ENCODE results near the gene LRRIQ3. TPM values are rescaled to one million over a fixed set of nuclear protein-coding genes. Genes with fewer than 3 reads are reported as not detected.
"Not testable (repeated sequence)": the region's sequence is repeated elsewhere in the genome, so short reads cannot be mapped to it uniquely, and the experiment has no call there.

The LRRIQ3 gene
- 1 to 10 TPM in 3 of 4 donors, under 1 TPM in 1; 0.40 to 5.7 (median 4.4) TPM for polyA plus RNA-seq (ENCODE audit: insufficient read length in 4 of 4)

DNA sequence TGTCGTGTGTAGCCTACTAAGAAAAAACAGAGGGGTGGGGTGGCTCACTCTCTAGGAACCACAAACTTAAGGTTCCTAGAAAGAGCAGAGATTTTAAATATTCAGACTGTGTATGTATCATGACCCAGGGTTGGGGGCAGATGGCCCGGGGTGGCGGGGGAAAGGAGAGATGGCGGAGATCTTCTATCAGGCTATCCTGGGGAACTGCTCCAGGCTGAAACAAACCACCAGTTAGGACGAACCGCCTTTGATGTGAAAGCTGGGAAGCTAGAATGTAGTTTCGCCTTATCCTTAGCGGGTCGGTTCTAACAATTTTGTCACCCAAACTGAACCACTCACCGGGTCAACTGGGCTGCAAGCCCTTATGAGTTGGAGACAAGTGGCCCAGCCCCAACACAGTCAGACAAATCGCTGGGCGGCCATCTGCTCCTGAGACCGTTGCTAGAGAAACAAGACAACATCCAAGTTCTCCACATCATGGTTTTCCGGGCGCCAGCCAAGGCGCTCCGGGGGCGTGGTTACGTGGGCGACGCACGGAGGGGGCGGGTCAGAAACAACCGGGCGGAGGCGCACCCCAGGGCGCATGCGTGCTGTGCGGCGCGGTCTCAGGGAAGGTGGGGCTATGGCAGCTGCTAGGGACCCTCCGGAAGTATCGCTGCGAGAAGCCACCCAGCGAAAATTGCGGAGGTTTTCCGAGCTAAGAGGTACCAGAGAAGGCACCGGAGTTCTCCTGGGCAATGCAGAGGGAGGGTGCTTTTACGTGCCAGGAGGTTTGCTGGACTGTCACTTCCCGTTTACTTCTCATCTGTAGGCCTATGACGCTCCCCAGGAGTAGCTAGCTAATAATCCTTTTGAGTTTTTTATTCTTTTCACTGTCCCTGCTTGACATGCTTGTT, at the start of gene LRRIQ3, which contains the start of gene FPGT:
TSS of gene LRRIQ3 (minus strand) at position 520 of the 896 bp plus-strand sequence. CDS start 14,492 bp downstream, outside the sequence.
TSS of gene FPGT (plus strand) at position 586 of the 896 bp plus-strand sequence. CDS start at position 623, 37 bp downstream.
- peak; percentile 89 to 92 (median 90) for DNase-seq (ENCODE audit: low read depth in 4 of 4, low spot score in 3 of 4)

DNA sequence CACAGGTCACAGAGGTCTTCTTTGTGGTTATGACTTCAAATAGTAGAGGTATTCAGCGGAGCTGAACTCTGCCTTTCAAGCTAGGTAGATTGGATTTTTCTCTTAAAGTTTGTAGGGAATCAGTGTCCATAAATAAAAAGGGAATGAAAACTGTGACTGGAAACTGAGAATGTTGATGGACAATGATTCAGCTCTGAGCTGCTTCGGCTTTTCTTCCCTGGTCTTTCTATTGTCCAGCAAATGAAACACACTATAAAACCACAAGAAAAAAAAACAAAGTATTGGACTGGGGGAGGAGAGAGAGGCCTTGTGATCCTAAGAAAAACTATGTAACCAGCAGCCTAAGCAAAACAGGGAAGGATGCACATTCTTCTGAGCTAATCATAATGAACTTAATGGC, 48.3 kb upstream of the LRRIQ3 start:
- DNase-seq (ENCODE audit: low read depth in 4 of 4, low spot score in 3 of 4): no peak

DNA sequence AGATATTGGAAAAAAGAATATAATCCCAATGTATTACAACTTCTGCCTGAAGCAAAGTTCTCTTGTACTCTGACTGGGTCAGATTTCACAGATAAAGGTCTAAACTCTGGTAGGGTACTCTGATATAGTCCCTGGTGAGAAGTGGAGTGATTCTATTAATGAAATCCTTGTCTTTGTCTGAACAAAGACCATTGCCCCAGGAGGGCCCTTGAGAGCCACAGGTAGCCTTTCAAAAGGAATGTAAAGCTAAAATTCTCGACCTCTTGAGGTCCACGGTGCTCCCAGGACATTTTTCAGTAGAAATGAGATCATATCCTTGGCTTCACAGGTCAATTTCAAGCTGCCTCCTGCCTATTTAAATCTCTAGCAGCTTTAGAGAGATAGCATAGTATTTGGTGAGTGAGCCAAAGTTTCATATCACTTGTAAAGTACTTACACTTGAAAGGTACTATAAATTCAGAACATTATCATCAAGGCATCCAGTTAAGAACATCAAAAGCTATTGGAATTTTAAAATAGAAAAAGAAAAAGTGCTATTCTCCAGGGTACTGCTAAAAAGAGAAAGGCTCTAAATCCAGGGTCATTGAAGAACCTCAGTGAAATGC, 47.3 kb upstream of the LRRIQ3 start:
- DNase-seq (ENCODE audit: low read depth in 4 of 4, low spot score in 3 of 4): no peak

- no peak for DNase-seq (ENCODE audit: low read depth in 4 of 4, low spot score in 3 of 4)
Observed at GRCh38 chr1:74237787-74238186, 39.8 kb upstream of the LRRIQ3 start.

- DNase-seq (ENCODE audit: low read depth in 4 of 4, low spot score in 3 of 4): no peak
Observed at GRCh38 chr1:74237035-74237434, 39.1 kb upstream of the LRRIQ3 start.

GRCh38 chr1:74236440-74236839, 38.5 kb upstream of the LRRIQ3 start:
- no peak for DNase-seq (ENCODE audit: low read depth in 4 of 4, low spot score in 3 of 4)

GRCh38 chr1:74235153-74235552, 37.2 kb upstream of the LRRIQ3 start, which contains the start of gene TNNI3K:
TSS of gene TNNI3K (plus strand) at chr1:74235387. CDS start at chr1:74235452, 65 bp downstream.
- no peak for DNase-seq (ENCODE audit: low read depth in 4 of 4, low spot score in 3 of 4)

DNA sequence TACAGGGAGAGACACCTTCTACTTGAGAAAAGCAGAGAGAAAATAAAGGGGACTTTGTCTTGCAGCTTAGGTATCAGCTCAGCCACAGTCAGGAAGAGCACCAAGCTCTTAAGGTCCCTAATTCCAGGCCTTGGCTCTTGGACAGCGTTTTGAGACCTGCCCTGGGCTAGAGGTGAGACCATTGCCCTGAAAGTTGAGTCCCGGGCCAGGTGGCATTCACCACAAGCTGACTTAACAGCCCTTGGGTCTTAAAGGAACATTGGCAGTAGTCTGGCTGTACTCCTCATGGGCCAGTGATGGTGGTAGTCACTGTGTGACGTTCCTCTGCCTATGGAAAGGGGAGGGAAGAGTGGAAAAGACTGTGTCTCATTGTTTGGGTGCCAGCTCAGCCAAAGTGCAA, 25.5 kb upstream of the LRRIQ3 start:
- no peak for DNase-seq (ENCODE audit: low read depth in 4 of 4, low spot score in 3 of 4)

DNA sequence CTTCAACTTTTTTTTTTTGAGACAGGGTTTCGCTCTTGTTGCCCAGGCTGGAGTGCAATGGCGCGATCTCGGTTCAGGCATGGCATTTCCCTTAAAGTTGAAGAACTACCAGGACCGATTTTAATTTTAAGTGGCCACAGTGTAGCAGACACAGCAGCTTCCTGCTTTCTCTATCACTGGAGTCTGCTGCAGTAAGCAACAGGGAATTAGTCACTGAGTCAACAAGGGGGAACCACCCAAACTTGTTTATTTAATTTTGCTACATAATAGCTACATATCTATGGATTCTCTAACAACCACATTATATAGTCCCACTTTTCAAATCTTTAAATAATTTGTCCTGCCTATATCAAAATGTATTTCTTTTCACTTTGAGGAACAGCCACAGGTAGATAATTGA, 24.7 kb upstream of the LRRIQ3 start:
- DNase-seq (ENCODE audit: low read depth in 4 of 4, low spot score in 3 of 4): no peak

DNA sequence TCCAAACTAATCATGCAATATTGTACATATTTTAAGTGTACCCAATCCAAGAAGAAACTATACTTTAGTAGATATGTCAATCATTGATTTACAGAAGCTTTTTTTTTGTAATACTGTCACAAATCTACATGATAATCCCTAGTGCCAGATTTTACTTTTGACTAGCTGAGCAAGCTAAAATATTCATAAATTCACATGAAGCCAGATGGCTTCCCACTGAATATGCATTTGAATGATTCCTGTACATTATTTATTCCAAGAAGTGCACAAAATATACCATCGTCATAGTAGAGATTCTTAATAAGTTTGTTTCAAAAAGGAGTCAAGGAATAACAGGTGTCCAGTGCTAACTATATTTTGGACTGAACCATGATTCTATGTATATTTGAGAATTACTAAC, 17.3 kb upstream of the LRRIQ3 start:
- no peak for DNase-seq (ENCODE audit: low read depth in 4 of 4, low spot score in 3 of 4)

DNA sequence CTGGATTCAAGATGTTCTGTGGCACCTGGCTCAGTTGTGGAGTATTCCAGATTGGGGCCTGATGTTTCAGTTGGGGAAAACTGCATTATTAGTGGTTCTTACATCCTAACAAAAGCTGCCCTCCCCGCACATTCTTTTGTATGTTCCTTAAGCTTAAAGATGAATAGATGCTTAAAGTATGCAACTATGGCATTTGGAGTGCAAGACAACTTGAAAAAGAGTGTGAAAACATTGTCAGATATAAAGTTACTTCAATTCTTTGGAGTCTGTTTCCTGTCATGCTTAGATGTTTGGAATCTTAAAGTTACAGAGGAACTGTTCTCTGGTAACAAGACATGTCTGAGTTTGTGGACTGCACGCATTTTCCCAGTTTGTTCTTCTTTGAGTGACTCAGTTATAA, 7.3 kb upstream of the LRRIQ3 start:
- no peak for DNase-seq (ENCODE audit: low read depth in 4 of 4, low spot score in 3 of 4)

GRCh38 chr1:74199504-74199903, 1.5 kb upstream of the LRRIQ3 start:
- DNase-seq (ENCODE audit: low read depth in 4 of 4, low spot score in 3 of 4): no peak

DNA sequence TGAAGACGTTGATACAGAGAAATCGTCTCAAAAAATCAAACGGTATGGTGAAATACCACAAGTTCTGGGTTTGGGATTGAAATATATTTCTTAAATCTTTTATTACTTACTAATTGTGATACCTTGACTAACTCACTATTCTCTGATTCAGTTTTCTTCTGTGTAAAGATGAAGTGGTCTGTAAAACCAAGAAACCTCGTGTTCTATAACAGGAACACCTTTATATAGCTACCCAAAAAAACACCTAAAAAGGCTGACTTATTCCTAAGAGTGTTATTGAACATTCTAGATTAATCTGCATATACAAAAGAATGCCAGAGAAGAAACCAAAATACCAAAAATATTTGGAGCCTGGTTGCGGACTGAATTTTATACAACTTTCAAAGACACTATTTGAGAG, 721 bp downstream of the LRRIQ3 start:
- no peak for DNase-seq (ENCODE audit: low read depth in 4 of 4, low spot score in 3 of 4)

GRCh38 chr1:74195339-74195738, 2.6 kb downstream of the LRRIQ3 start:
- DNase-seq (ENCODE audit: low read depth in 4 of 4, low spot score in 3 of 4): no peak

DNA sequence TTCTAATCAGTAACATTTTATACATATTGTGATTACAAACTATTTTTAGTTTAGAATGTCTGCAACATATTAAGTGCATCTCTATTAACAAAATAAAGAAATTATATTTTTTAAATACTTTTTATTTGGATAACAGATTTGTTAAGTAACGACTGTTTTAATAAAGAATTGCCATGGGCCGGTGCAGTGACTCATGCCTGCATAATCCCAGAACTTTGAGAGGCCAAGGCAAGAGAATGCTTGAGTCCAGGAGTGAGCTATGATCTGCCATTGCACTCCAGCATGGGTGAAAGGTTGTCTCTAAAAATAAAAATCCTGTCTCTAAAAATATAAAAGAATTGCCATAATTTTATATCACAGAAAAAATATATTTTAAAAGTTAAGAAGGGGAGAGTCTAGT, 4.1 kb downstream of the LRRIQ3 start:
- DNase-seq (ENCODE audit: low read depth in 4 of 4, low spot score in 3 of 4): no peak

- DNase-seq (ENCODE audit: low read depth in 4 of 4, low spot score in 3 of 4): no peak
Observed at GRCh38 chr1:74180490-74180889, 17.5 kb downstream of the LRRIQ3 start.

DNA sequence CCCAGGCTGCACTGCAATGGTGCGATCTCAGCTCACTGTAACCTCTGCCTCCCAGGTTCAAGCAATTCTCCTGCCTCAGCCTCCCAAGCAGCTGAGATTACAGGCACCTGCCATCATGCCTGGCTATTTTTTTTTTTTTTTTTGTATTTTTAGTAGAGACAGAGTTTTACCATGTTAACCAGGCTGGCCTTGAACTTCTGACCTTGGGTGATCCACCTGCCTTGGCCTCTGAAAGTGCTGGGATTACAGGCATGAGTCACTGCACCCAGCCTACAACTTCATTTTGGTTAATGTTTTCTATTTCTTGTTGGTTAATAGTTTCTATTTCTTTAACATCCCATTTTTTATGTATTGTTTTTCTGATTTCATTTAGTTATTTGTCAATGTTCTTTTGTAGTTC, 23.6 kb downstream of the LRRIQ3 start:
- DNase-seq (ENCODE audit: low read depth in 4 of 4, low spot score in 3 of 4): not testable (repeated sequence)

DNA sequence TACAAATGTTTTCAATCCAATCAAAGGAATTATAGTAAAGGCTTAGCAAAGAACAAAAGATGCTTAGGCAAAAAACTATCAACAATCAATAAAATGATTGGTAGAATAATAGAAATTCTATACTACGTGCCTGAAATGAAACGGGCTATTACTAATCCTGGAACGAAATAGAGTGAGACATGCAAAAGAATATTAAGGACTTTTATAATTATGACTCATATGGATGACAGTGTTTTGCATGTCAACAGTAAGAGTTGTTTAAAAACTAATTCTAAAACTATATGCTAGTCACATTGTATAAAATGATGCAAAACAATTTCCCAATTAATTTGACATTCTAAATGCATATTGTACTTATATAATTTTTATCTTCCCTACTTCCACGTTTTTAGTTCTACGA, 35.6 kb downstream of the LRRIQ3 start:
- DNase-seq (ENCODE audit: low read depth in 4 of 4, low spot score in 3 of 4): no peak

DNA sequence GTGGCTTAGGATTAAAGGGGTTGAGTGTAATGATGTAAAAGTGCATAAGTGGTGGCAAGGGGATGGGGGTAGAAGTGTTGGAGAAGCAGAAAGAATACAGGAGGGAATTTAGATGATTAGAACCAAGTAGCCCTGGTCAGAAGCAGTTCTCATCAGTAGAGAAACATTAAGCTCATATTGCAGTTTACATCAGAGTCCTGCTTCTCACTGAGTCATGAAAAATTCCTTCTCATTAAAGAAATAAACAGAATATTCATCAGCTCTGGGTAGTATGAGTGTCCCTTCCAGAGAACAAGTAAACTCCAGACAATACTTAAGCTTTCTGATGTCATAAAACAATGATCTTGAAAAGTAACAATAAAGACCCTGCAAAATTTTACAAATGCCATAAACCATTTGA, 36.5 kb downstream of the LRRIQ3 start:
- DNase-seq (ENCODE audit: low read depth in 4 of 4, low spot score in 3 of 4): no peak

DNA sequence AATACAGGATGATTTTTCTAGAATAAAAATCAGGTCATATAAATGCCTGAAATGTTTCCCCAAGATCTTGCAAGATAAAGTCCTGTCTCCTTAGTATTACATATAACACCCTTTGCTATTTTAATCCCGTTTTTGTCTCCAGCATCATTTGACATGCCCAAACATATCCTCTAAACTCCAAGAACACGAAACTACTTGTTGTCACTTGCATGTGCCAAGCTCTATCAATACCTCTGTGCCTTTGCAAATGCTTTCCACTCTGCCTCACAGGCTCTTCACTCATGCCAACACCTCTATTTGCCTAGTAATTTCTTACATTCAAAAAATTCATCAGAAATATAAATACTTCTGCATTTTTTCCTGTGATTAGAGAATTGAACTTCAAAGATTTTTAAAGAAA, 37.9 kb downstream of the LRRIQ3 start:
- DNase-seq (ENCODE audit: low read depth in 4 of 4, low spot score in 3 of 4): no peak

DNA sequence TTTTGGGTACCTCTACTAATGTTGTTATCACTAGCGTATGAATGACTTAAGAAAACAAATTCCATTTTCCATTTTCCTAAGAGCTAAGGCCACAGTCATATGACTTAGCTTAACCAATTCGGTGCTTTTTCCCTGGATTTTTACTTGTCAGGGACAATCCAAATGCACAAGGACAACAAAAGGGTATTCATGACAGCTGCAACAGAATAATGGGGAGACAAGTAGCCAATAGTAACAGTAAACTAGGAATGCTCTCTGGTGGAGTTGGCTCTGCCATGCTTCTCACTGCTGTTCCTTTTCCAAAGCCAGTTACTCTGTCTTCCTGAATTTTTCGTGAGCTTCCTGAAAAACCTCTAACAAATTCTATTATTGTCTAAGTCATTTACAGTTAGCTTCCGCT, 52.9 kb downstream of the LRRIQ3 start:
- no peak for DNase-seq (ENCODE audit: low read depth in 4 of 4, low spot score in 3 of 4)

- not testable (repeated sequence) for DNase-seq (ENCODE audit: low read depth in 4 of 4, low spot score in 3 of 4)
Observed at GRCh38 chr1:74117370-74117769, 80.6 kb downstream of the LRRIQ3 start.

All from left renal pelvis (tissue), 4 donors.